Caco-2 (cell line): ENCODE data around the gene SHCBP1L. TPM values are rescaled to one million over a fixed set of nuclear protein-coding genes. Genes with fewer than 3 reads are reported as not detected.

ENCODE experiments used
- BruUV-seq: library from RNA; stranded (reverse); fragments of 400-500 nt; replicated peaks from 2 replicates; lab custom pipeline; 2021; lab: Mats Ljungman, UMichigan
- CTCF ChIA-PET: fragments of 300-600 bp; sonication (Branson Sonifier 250); formaldehyde crosslinking; loops from one replicate; lab custom pipeline; 2022; ENCODE audit warnings: antibody characterized with exemption; lab: Charles Lee
- POLR2A ChIA-PET: fragments of 300-600 bp; sonication (Branson Sonifier 250); formaldehyde crosslinking; loops from one replicate; lab custom pipeline; 2022; ENCODE audit warnings: antibody characterized with exemption; lab: Charles Lee
- DNase-seq, 2 experiments: peaks; one replicate each; pipeline versions ENCODE4 v3.0.0 to v3.0.0-alpha.2; 2020 to 2022
- H3K27me3 ChIP-seq: replicated peaks from 2 replicates; pipeline ENCODE4 v1.6.0; 2011; ENCODE audit warnings: low read length; ENCODE audit not compliant: control insufficient read depth, insufficient read depth
- H3K36me3 ChIP-seq: 2 replicates; pipeline ENCODE4 v1.5.1; 2011; ENCODE audit warnings: low read length; ENCODE audit not compliant: control insufficient read depth, insufficient read depth
- H3K4me1 ChIP-seq: fragments of 250-450 bp; sonication (Bioruptor Pico); 2 replicates; pipeline ENCODE4 v1.5.1; 2020; ENCODE audit warnings: mild to moderate bottlenecking
- H3K4me3 ChIP-seq: 2 replicates; pipeline ENCODE4 v1.5.1; 2011; ENCODE audit warnings: low read depth, mild to moderate bottlenecking, control low read depth, low read length
- H3K9me3 ChIP-seq: fragments of 250-450 bp; sonication (Bioruptor Pico); 2 replicates; pipeline ENCODE4 v1.5.1; 2020; ENCODE audit warnings: mild to moderate bottlenecking, moderate library complexity
- H3K27ac Mint-ChIP-seq: one replicate; pipeline ENCODE4 v1.8.0; 2022; ENCODE audit warnings: mixed read lengths; ENCODE audit not compliant: unreplicated experiment
- H3K27me3 Mint-ChIP-seq: one replicate; pipeline ENCODE4 v1.8.0; 2022; ENCODE audit warnings: mixed read lengths; ENCODE audit not compliant: insufficient read depth, unreplicated experiment
- H3K36me3 Mint-ChIP-seq: one replicate; pipeline ENCODE4 v1.8.0; 2022; ENCODE audit warnings: mild to moderate bottlenecking, mixed read lengths; ENCODE audit not compliant: insufficient read depth, unreplicated experiment
- H3K4me1 Mint-ChIP-seq: one replicate; pipeline ENCODE4 v1.8.0; 2022; ENCODE audit warnings: low read depth, mixed read lengths; ENCODE audit not compliant: unreplicated experiment
- H3K4me3 Mint-ChIP-seq: one replicate; pipeline ENCODE4 v1.8.0; 2022; ENCODE audit warnings: mild to moderate bottlenecking, moderate library complexity, mixed read lengths; ENCODE audit not compliant: unreplicated experiment
- H3K9me3 Mint-ChIP-seq: one replicate; pipeline ENCODE4 v1.8.0; 2022; ENCODE audit warnings: mixed read lengths; ENCODE audit not compliant: unreplicated experiment
- intact Hi-C: fragments of 100-400 bp; cut with micrococcal nuclease; formaldehyde crosslinking; loops from one replicate; pipeline ENCODE4 v1.10.0; 2022; ENCODE audit not compliant: unreplicated experiment
- total RNA-seq: library from RNA; stranded (reverse); gene quantifications from 2 replicates; pipeline ENCODE4 v1.2.3, GENCODE V29; 2022
- TF ChIP-seq, protein P1 (sequence below), 2 experiments: fragments of 200-600 bp in 1 of 2; IDR thresholded peaks; 1 replicate in 1 of 2; 2 replicates in 1 of 2; pipeline versions ENCODE4 v1.5.1 to v1.8.0; 2011 to 2022; ENCODE audit warnings: antibody characterized with exemption in 1 of 2, control low read depth in 1 of 2, inconsistent platforms in 1 of 2, low read depth in 1 of 2, low read length in 1 of 2, mild to moderate bottlenecking in 1 of 2, moderate library complexity in 1 of 2; ENCODE audit not compliant: insufficient read depth in 1 of 2, severe bottlenecking in 1 of 2, unreplicated experiment in 1 of 2

The SHCBP1L gene
- total RNA-seq, 1 experiment from 2014 or later = not detected

DNA sequence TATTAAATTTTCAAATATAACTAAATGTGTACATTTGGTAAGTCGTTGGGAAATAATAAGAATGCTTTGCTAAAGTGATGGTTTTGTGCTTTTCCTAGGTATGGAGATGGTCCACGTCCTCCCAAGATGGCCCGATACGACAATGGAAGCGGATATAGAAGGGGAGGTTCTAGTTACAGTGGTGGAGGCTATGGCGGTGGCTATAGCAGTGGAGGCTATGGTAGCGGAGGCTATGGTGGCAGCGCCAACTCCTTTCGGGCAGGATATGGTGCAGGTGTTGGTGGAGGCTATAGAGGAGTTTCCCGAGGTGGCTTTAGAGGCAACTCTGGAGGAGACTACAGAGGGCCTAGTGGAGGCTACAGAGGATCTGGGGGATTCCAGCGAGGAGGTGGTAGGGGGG is 66.0 kb downstream of the SHCBP1L start:
- Mint-ChIP-seq H3K9me3 (no peaks in the 10 kb centered on the region), H3K27ac (no peak overlapping the region), H3K4me3 (no peak overlapping the region), H3K36me3 (peaks cover 100% of the 10 kb centered on the region), H3K4me1 (no peaks in the 10 kb centered on the region), H3K27me3 (no peaks in the 10 kb centered on the region)
- Histone ChIP-seq H3K4me1 (no peaks in the 10 kb centered on the region), H3K27me3 (no peaks in the 10 kb centered on the region), H3K4me3 (no peak overlapping the region), H3K9me3 (no peaks in the 10 kb centered on the region), H3K36me3 (peaks cover 3% of the 10 kb centered on the region)
- POLR2A ChIA-PET = no interaction called here
- intact Hi-C loops = no loop called here
- no peak for DNase-seq
- CTCF ChIA-PET = no interaction called here
- no TSS peak for BruUV-seq
- TF ChIP-seq, protein P1, sequence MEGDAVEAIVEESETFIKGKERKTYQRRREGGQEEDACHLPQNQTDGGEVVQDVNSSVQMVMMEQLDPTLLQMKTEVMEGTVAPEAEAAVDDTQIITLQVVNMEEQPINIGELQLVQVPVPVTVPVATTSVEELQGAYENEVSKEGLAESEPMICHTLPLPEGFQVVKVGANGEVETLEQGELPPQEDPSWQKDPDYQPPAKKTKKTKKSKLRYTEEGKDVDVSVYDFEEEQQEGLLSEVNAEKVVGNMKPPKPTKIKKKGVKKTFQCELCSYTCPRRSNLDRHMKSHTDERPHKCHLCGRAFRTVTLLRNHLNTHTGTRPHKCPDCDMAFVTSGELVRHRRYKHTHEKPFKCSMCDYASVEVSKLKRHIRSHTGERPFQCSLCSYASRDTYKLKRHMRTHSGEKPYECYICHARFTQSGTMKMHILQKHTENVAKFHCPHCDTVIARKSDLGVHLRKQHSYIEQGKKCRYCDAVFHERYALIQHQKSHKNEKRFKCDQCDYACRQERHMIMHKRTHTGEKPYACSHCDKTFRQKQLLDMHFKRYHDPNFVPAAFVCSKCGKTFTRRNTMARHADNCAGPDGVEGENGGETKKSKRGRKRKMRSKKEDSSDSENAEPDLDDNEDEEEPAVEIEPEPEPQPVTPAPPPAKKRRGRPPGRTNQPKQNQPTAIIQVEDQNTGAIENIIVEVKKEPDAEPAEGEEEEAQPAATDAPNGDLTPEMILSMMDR (IDR thresholded peaks at IDR 0.05; ENCODE audit: insufficient read depth in 1 of 2, low read depth in 1 of 2, low read length in 1 of 2, severe bottlenecking in 1 of 2, unreplicated experiment in 1 of 2) = no peak

DNA sequence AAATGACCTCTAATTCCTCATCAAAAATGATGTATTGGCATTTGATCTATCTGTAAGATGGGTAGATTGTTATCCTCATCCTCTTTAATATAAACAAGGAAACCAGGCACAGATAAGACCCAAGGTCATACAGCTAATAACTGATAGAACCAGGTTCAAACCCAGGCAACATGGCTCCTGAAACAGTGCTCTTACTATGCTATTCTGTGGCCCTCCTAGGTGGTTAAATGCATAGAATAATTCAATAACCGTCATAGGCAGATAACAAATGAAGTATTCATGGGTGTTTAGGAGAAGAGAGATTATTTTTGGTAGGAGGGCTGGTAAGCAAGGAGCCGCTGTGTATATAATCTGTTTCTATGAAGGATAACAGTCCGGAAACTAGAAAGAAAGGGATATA is 67.4 kb downstream of the SHCBP1L start:
- BruUV-seq = no TSS peak
- Histone ChIP-seq H3K9me3 (no peaks in the 10 kb centered on the region), H3K27me3 (no peaks in the 10 kb centered on the region; the same call in 1 of the 2 replicates), H3K4me3 (no peak overlapping the region), H3K36me3 (peaks cover 5% of the 10 kb centered on the region), H3K4me1 (no peaks in the 10 kb centered on the region)
- H3K4me3 Mint-ChIP-seq = no peak overlapping the region
- CTCF ChIA-PET = no interaction called here
- TF ChIP-seq, protein P1 (IDR thresholded peaks at IDR 0.05; ENCODE audit: insufficient read depth in 1 of 2, low read depth in 1 of 2, low read length in 1 of 2, severe bottlenecking in 1 of 2, unreplicated experiment in 1 of 2) = no peak
- no peaks in the 10 kb centered on the region for H3K9me3 Mint-ChIP-seq
- no peaks in the 10 kb centered on the region for H3K4me1 Mint-ChIP-seq
- intact Hi-C loops = no loop called here
- H3K27ac Mint-ChIP-seq = no peak overlapping the region
- peaks cover 100% of the 10 kb centered on the region for H3K36me3 Mint-ChIP-seq
- DNase-seq = no peak
- no peaks in the 10 kb centered on the region for H3K27me3 Mint-ChIP-seq
- POLR2A ChIA-PET = no interaction called here

DNA sequence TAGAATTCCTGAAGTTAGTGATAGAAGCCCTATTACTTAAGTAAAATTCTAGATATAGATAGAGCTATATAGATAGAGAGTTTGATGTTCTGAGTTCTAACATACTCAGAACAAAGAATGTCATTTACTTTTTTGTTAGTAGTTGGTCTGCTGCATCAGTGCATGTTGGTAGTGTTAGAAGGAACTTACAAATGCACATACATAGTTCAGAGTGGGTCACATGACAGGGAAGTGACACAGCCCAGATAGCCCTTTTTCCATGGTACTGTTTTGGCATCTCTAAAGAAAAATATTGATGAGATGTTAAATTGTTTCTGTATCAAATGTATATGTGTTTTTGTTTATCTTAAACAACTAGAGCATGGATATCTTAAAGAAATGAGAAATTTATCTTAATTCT is 68.1 kb downstream of the SHCBP1L start:
- H3K9me3 ChIP-seq = no peaks in the 10 kb centered on the region
- H3K27ac Mint-ChIP-seq = no peak overlapping the region
- ChIA-PET CTCF (no interaction called here), POLR2A (no interaction called here)
- H3K4me1 Mint-ChIP-seq = no peaks in the 10 kb centered on the region
- intact Hi-C loops = no loop called here
- no peak for DNase-seq
- no peak overlapping the region for H3K4me3 ChIP-seq
- H3K27me3 ChIP-seq = no peaks in the 10 kb centered on the region; the same call in 1 of the 2 replicates
- H3K27me3 Mint-ChIP-seq = no peaks in the 10 kb centered on the region
- BruUV-seq = no TSS peak
- H3K36me3 ChIP-seq = peaks cover 5% of the 10 kb centered on the region
- peaks cover 100% of the 10 kb centered on the region for H3K36me3 Mint-ChIP-seq
- H3K4me1 ChIP-seq = no peaks in the 10 kb centered on the region
- no peak overlapping the region for H3K4me3 Mint-ChIP-seq
- H3K9me3 Mint-ChIP-seq = no peaks in the 10 kb centered on the region
- TF ChIP-seq, protein P1 (IDR thresholded peaks at IDR 0.05; ENCODE audit: insufficient read depth in 1 of 2, low read depth in 1 of 2, low read length in 1 of 2, severe bottlenecking in 1 of 2, unreplicated experiment in 1 of 2) = no peak
